Adrenal gland (tissue), 5 donors: ENCODE measurements around the gene STX2.

Source experiments
- CTCF ChIP-seq, 6 experiments: fragments of 450-650 bp in 4 of 6; fragments of 200-600 bp in 2 of 6; sonication (generic) in 1 of 6; IDR thresholded peaks; 1 replicate in 5 of 6; 2 replicates in 1 of 6; pipeline versions ENCODE4 v1.5.1 to v1.8.0; 2016 to 2021; ENCODE audit warnings: antibody characterized with exemption in 6 of 6, mild to moderate bottlenecking in 2 of 6, moderate library complexity in 1 of 6
- POLR2A ChIP-seq, 2 donors: fragments of 450-650 bp; IDR thresholded peaks; one replicate each; pipeline ENCODE4 v1.6.1; 2017; ENCODE audit warnings: antibody characterized with exemption in 2 of 2, mild to moderate bottlenecking in 2 of 2, moderate library complexity in 1 of 2
- donor health status: DM: no; HTN: no; CAD: no.

DNA sequence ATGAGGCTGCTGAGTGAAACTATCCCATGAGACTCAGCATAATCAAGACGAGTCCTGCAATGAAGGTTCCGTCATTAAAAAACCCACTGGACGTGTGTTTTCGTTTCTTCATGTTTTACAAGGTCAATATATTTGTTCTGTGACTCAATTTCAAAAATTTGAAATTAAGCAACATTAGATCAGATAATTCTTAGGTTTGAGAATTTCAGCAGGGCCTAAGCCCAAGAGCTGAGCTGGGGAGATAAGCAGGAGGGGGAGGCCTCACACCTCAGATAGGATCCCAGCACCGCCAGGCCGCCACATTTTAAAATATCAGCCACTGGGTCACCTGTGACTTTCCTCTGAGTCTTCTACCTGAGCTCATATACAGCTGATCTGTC, 13.3 kb downstream of the STX2 start:
- TF ChIP-seq CTCF (IDR thresholded peaks at IDR 0.05) (no peak), POLR2A (IDR thresholded peaks at IDR 0.05) (no peak)
